ENCODE data around the gene ZNF609. TPM values are rescaled to one million over a fixed set of nuclear protein-coding genes. Genes with fewer than 3 reads are reported as not detected.

Gene ZNF609, protein sequence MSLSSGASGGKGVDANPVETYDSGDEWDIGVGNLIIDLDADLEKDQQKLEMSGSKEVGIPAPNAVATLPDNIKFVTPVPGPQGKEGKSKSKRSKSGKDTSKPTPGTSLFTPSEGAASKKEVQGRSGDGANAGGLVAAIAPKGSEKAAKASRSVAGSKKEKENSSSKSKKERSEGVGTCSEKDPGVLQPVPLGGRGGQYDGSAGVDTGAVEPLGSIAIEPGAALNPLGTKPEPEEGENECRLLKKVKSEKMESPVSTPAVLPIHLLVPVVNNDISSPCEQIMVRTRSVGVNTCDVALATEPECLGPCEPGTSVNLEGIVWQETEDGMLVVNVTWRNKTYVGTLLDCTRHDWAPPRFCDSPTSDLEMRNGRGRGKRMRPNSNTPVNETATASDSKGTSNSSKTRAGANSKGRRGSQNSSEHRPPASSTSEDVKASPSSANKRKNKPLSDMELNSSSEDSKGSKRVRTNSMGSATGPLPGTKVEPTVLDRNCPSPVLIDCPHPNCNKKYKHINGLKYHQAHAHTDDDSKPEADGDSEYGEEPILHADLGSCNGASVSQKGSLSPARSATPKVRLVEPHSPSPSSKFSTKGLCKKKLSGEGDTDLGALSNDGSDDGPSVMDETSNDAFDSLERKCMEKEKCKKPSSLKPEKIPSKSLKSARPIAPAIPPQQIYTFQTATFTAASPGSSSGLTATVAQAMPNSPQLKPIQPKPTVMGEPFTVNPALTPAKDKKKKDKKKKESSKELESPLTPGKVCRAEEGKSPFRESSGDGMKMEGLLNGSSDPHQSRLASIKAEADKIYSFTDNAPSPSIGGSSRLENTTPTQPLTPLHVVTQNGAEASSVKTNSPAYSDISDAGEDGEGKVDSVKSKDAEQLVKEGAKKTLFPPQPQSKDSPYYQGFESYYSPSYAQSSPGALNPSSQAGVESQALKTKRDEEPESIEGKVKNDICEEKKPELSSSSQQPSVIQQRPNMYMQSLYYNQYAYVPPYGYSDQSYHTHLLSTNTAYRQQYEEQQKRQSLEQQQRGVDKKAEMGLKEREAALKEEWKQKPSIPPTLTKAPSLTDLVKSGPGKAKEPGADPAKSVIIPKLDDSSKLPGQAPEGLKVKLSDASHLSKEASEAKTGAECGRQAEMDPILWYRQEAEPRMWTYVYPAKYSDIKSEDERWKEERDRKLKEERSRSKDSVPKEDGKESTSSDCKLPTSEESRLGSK (N-terminal part only)
- total RNA-seq (10 to 100 TPM; 52.7 to 81.8 (median 59.3) TPM), total RNA-seq (74.1 to 227 (median 183) reads per million in 29 experiments)
- total RNA-seq (2013), result 50.9 TPM

DNA sequence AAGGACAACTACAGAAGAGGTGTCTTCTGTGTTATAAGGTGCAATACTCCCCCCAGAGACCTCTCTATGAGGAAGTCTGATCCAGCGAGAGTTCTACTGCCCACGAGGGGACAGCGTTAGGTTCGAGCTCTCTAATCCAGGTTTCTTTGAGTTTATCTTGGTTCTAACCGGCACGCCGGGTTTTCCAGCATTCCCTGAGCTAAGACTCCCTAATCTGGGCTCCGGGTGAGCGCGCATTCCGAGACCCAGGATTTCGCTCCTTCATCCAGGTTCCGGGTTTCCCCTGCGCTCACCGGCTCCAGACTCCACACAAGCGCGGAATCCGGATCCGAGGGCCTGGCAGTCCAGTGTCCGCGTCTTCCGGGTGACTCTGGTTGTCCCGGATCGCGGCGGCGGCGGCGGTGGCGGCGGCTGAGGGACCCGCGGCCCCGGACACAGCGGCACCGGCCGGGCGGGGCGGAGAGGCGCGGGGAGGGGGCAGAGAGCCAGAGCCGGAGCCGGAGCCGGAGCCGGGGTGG lies at the start of gene ZNF609:
ZNF609 (plus strand) TSS at position 373 of the 518 bp plus-strand sequence. CDS start 38,842 bp downstream, outside the sequence.
- peak; percentile 71 to 76 (median 75) for ATAC-seq (replicated peaks in 1 of 4)
- peaks cover 82 to 85% (median 83%) of the 10 kb centered on the region in 3 donors for H3K4me1 Mint-ChIP-seq
- H3K36me3 Mint-ChIP-seq, result peaks cover 7% of the 10 kb centered on the region
- WGBS (ENCODE audit: insufficient coverage), result under 1% methylated on average over 36 of the region's 45 CpGs
- H3K27me3 Mint-ChIP-seq, result no peaks in the 10 kb centered on the region
- ChIA-PET POLR2A (interaction anchor here (0.6 to 0.8 kb wide), 2 partner anchors 187 to 1136 kb away, joined by 6 to 9 read pairs; no protein-coding TSS in a partner anchor), CTCF (interaction anchor here in 1 of 2 donors (0.8 to 1.2 kb wide), 2 partner anchors 33 to 366 kb away, joined by 3 to 8 read pairs; partner anchors contain the start of gene CIAO2A)
- no peaks in the 10 kb centered on the region for H3K9me3 Mint-ChIP-seq
- Histone ChIP-seq H3K36me3 (ENCODE audit: control insufficient read depth in 2 of 2, extremely low read depth in 1 of 2, insufficient read depth in 1 of 2, low read length in 1 of 2) (peaks cover 0 to 8% of the 10 kb centered on the region in 2 donors), H3K4me1 (ENCODE audit: control insufficient read depth in 1 of 2, extremely low read depth in 1 of 2, insufficient read depth in 2 of 2, low read length in 2 of 2) (peaks cover 44 to 49% of the 10 kb centered on the region in 2 experiments), H3K4me3 (ENCODE audit: control insufficient read depth in 1 of 2, extremely low read depth in 1 of 2, low read length in 1 of 2) (peak within 1 kb of the TSS; percentile 73 to 85), H3K27me3 (replicated peaks in 1 of 2; ENCODE audit: control insufficient read depth in 2 of 2, extremely low read depth in 1 of 2, insufficient read depth in 2 of 2, low read length in 1 of 2) (no peaks in the 10 kb centered on the region), H3K9me3 (no peaks in the 10 kb centered on the region), H3K27ac (ENCODE audit: low read length) (peak within 1 kb of the TSS; percentile 60)
- H3K4me3 Mint-ChIP-seq, result peak within 1 kb of the TSS; percentile 81 to 93 (median 90)
- H3K27ac Mint-ChIP-seq, result peak within 1 kb of the TSS; percentile 90 to 95
- DNase-seq, result peak; percentile 61 to 91 (median 81)

- WGBS (ENCODE audit: insufficient coverage), result 100% methylated on average over 1 of the region's 2 CpGs
- ChIA-PET CTCF (interaction anchor here in 1 of 2 donors (0.7 to 1.0 kb wide), 2 partner anchors 167 to 241 kb away, joined by 3 read pairs; no protein-coding TSS in a partner anchor), POLR2A (interaction anchor here in 1 of 2 donors (0.6 to 0.7 kb wide), 2 partner anchors 241 to 298 kb away, joined by 3 to 7 read pairs; no protein-coding TSS in a partner anchor)
- no peaks in the 10 kb centered on the region for H3K27me3 ChIP-seq (replicated peaks in 1 of 2; ENCODE audit: control insufficient read depth in 2 of 2, extremely low read depth in 1 of 2, insufficient read depth in 2 of 2, low read length in 1 of 2)
- Mint-ChIP-seq H3K36me3 (peaks cover 50% of the 10 kb centered on the region), H3K4me3 (no peak overlapping the region), H3K4me1 (no peaks in the 10 kb centered on the region), H3K27me3 (no peaks in the 10 kb centered on the region), H3K27ac (no peak overlapping the region), H3K9me3 (no peaks in the 10 kb centered on the region)
- H3K4me1 ChIP-seq (ENCODE audit: control insufficient read depth in 1 of 2, extremely low read depth in 1 of 2, insufficient read depth in 2 of 2, low read length in 2 of 2), result no peaks in the 10 kb centered on the region
- H3K4me3 ChIP-seq (ENCODE audit: control insufficient read depth in 1 of 2, extremely low read depth in 1 of 2, low read length in 1 of 2), result no peak overlapping the region
- no peak for ATAC-seq (replicated peaks in 1 of 4)
- no peak overlapping the region for H3K27ac ChIP-seq (ENCODE audit: low read length)
- H3K36me3 ChIP-seq (ENCODE audit: control insufficient read depth in 2 of 2, extremely low read depth in 1 of 2, insufficient read depth in 1 of 2, low read length in 1 of 2), result peaks cover 11 to 68% of the 10 kb centered on the region in 2 donors
- H3K9me3 ChIP-seq, result no peaks in the 10 kb centered on the region
- no peak for DNase-seq
These were observed 48.2 kb upstream of the ZNF609 start for GRCh38 chr15:64412216-64412615.

DNA sequence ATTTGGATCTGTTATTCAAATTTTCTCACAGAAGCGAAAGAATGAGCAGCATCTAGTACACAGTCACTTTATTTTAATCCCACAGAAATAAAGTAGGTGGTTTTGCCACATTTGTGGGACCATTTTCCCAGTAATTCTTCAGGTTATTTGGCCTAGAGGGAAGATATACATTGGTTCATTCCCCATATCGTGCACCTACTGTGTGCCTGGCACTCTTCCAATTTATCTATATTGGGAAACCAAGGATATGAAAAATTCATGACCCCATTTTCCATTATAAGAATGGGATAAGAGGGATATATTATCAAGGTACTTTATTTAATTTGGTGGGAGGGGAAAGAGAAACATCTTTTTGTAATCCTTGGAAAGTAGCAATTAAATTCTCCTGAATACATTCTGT lies 37.7 kb upstream of the ZNF609 start:
- WGBS (ENCODE audit: insufficient coverage), result no CpG with 5 or more reads among the region's 2 CpGs
- no peak overlapping the region for H3K4me3 Mint-ChIP-seq
- H3K36me3 Mint-ChIP-seq, result peaks cover 31% of the 10 kb centered on the region
- ChIA-PET CTCF (no interaction called here), POLR2A (interaction anchor here (0.7 kb wide), 2 partner anchors 46 to 78 kb away, joined by 12 to 17 read pairs; no protein-coding TSS in a partner anchor)
- Histone ChIP-seq H3K27me3 (replicated peaks in 1 of 2; ENCODE audit: control insufficient read depth in 2 of 2, extremely low read depth in 1 of 2, insufficient read depth in 2 of 2, low read length in 1 of 2) (no peaks in the 10 kb centered on the region), H3K4me1 (ENCODE audit: control insufficient read depth in 1 of 2, extremely low read depth in 1 of 2, insufficient read depth in 2 of 2, low read length in 2 of 2) (peaks cover 8 to 15% of the 10 kb centered on the region in 2 experiments), H3K27ac (ENCODE audit: low read length) (no peak overlapping the region), H3K9me3 (no peaks in the 10 kb centered on the region), H3K36me3 (ENCODE audit: control insufficient read depth in 2 of 2, extremely low read depth in 1 of 2, insufficient read depth in 1 of 2, low read length in 1 of 2) (peaks cover 5 to 49% of the 10 kb centered on the region in 2 donors), H3K4me3 (ENCODE audit: control insufficient read depth in 1 of 2, extremely low read depth in 1 of 2, low read length in 1 of 2) (no peak overlapping the region)
- no peaks in the 10 kb centered on the region for H3K27me3 Mint-ChIP-seq
- DNase-seq (no peak), ATAC-seq (replicated peaks in 1 of 4) (no peak)
- peak overlapping the region in 1 of 2 donors; percentile 3 for H3K27ac Mint-ChIP-seq
- no peaks in the 10 kb centered on the region for H3K9me3 Mint-ChIP-seq
- peaks cover 13 to 17% (median 14%) of the 10 kb centered on the region in 3 donors for H3K4me1 Mint-ChIP-seq

DNA sequence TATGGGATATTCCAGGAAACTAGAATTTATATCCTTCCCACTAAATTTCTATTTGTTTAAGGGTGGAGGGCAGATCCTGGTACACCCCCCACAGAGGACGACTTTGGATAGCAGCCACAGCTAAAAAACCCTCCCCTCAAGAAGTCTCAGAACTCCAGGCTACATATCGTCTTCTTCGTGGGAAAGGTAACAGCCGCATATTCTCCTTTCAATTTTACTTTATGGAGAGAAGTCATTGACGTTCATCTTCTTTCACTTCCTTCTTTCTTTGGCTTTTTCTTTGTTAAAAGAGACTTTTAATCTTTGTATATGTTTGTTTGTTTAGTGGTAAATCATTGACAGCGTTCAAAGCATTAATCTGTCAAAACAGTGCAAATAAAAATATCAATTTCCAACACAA lies 36.4 kb upstream of the ZNF609 start:
- ChIA-PET POLR2A (no interaction called here), CTCF (no interaction called here)
- Mint-ChIP-seq H3K4me1 (peaks cover 21 to 28% (median 25%) of the 10 kb centered on the region in 3 donors), H3K27ac (peak overlapping the region; percentile 44 to 52), H3K27me3 (no peaks in the 10 kb centered on the region), H3K36me3 (peaks cover 23% of the 10 kb centered on the region), H3K9me3 (no peaks in the 10 kb centered on the region), H3K4me3 (no peak overlapping the region)
- DNase-seq, result no peak
- no peak for ATAC-seq (replicated peaks in 1 of 4)
- no peaks in the 10 kb centered on the region for H3K27me3 ChIP-seq (replicated peaks in 1 of 2; ENCODE audit: control insufficient read depth in 2 of 2, extremely low read depth in 1 of 2, insufficient read depth in 2 of 2, low read length in 1 of 2)
- no peaks in the 10 kb centered on the region for H3K9me3 ChIP-seq
- no CpG with 5 or more reads among the region's 6 CpGs for WGBS (ENCODE audit: insufficient coverage)
- no peak overlapping the region for H3K27ac ChIP-seq (ENCODE audit: low read length)
- no peak overlapping the region for H3K4me3 ChIP-seq (ENCODE audit: control insufficient read depth in 1 of 2, extremely low read depth in 1 of 2, low read length in 1 of 2)
- peaks cover 5 to 44% of the 10 kb centered on the region in 2 donors for H3K36me3 ChIP-seq (ENCODE audit: control insufficient read depth in 2 of 2, extremely low read depth in 1 of 2, insufficient read depth in 1 of 2, low read length in 1 of 2)
- H3K4me1 ChIP-seq (ENCODE audit: control insufficient read depth in 1 of 2, extremely low read depth in 1 of 2, insufficient read depth in 2 of 2, low read length in 2 of 2), result peaks cover 16 to 23% of the 10 kb centered on the region in 2 experiments

DNA sequence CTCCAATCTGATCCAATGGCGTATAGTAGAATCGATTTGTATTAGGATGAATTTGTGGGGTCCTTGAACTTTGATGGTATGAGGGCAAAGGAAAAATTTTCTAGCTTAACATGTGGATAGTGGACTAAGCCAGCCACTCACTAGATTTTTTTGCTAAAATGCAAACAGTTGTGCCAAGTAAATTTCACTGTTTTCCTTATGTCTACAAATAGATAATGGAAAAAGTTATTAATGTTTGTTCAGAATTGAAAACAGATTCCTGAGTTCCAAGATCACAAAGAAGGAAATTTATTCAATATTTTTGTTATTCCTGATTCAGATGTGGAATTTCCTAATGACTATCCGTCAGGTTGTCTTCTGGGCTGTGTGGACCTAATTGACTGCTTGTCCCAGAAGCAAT lies 35.2 kb upstream of the ZNF609 start:
- H3K36me3 Mint-ChIP-seq, result peaks cover 23% of the 10 kb centered on the region
- ChIA-PET POLR2A (interaction anchor here (0.7 kb wide), 2 partner anchors 210 to 1905 kb away, joined by 3 read pairs; no protein-coding TSS in a partner anchor), CTCF (interaction anchor here (0.7 to 1.5 kb wide), 2 partner anchors 227 to 240 kb away, joined by 3 to 4 read pairs; no protein-coding TSS in a partner anchor)
- peak overlapping the region; percentile 18 to 28 for H3K27ac Mint-ChIP-seq
- H3K9me3 ChIP-seq, result no peaks in the 10 kb centered on the region
- H3K4me3 Mint-ChIP-seq, result no peak overlapping the region
- 100% methylated on average over 1 of the region's 3 CpGs for WGBS (ENCODE audit: insufficient coverage)
- no peak overlapping the region for H3K4me3 ChIP-seq (ENCODE audit: control insufficient read depth in 1 of 2, extremely low read depth in 1 of 2, low read length in 1 of 2)
- peaks cover 5 to 44% of the 10 kb centered on the region in 2 donors for H3K36me3 ChIP-seq (ENCODE audit: control insufficient read depth in 2 of 2, extremely low read depth in 1 of 2, insufficient read depth in 1 of 2, low read length in 1 of 2)
- ATAC-seq (replicated peaks in 1 of 4) (no peak), DNase-seq (no peak)
- no peaks in the 10 kb centered on the region for H3K27me3 ChIP-seq (replicated peaks in 1 of 2; ENCODE audit: control insufficient read depth in 2 of 2, extremely low read depth in 1 of 2, insufficient read depth in 2 of 2, low read length in 1 of 2)
- no peaks in the 10 kb centered on the region for H3K27me3 Mint-ChIP-seq
- H3K27ac ChIP-seq (ENCODE audit: low read length), result no peak overlapping the region
- no peaks in the 10 kb centered on the region for H3K9me3 Mint-ChIP-seq
- peaks cover 31 to 39% (median 36%) of the 10 kb centered on the region in 3 donors for H3K4me1 Mint-ChIP-seq
- peaks cover 27 to 28% of the 10 kb centered on the region in 2 experiments for H3K4me1 ChIP-seq (ENCODE audit: control insufficient read depth in 1 of 2, extremely low read depth in 1 of 2, insufficient read depth in 2 of 2, low read length in 2 of 2)
